HepG2 (cell line): ENCODE results near the gene UBXN1. TPM values are rescaled to one million over a fixed set of nuclear protein-coding genes. Genes with fewer than 3 reads are reported as not detected.
A peak's percentile ranks its signal among the peaks of the same experiment; 100 is the strongest.

Experiments used
- ELF4 ChIP-seq: sonication (generic); formaldehyde crosslinking; IDR thresholded peaks from 2 replicates; pipeline ENCODE4 v1.5.0; 2020; ENCODE audit warnings: missing genetic modification reagents, mild to moderate bottlenecking, moderate library complexity, borderline replicate concordance
- HDAC2 ChIP-seq: sonication (generic); formaldehyde crosslinking; IDR thresholded peaks from 2 replicates; pipeline ENCODE4 v1.4.0; 2020; ENCODE audit warnings: missing genetic modification reagents
- NFKB2 ChIP-seq: sonication (generic); formaldehyde crosslinking; IDR thresholded peaks from 2 replicates; pipeline ENCODE4 v1.4.0; 2020; ENCODE audit warnings: missing genetic modification reagents, borderline replicate concordance
- POLR2A ChIP-seq, 2 experiments: IDR thresholded peaks; 2 replicates each; pipeline ENCODE4 v1.6.1; 2011; ENCODE audit warnings: low read depth in 2 of 2, low read length in 2 of 2, mild to moderate bottlenecking in 1 of 2, moderate library complexity in 1 of 2; ENCODE audit not compliant: insufficient read depth in 1 of 2
- RAD51 ChIP-seq: fragments of 450-650 bp; IDR thresholded peaks from 2 replicates; pipeline ENCODE4 v1.6.1; 2016; ENCODE audit warnings: borderline replicate concordance
- REL ChIP-seq: sonication (generic); formaldehyde crosslinking; conservative IDR thresholded peaks from 2 replicates; pipeline ENCODE4 v1.8.0; 2022; ENCODE audit warnings: mild to moderate bottlenecking, missing genetic modification reagents, moderate library complexity
- RXRB ChIP-seq: IDR thresholded peaks from 2 replicates; pipeline ENCODE4 v1.6.1; 2016; ENCODE audit warnings: borderline replicate concordance, missing genetic modification reagents, missing compliant biosample characterization
- SMARCE1 ChIP-seq: fragments of 450-650 bp; IDR thresholded peaks from 2 replicates; pipeline ENCODE4 v1.6.1; 2017; ENCODE audit warnings: borderline replicate concordance
- ZMAT3 ChIP-seq: sonication (generic); formaldehyde crosslinking; conservative IDR thresholded peaks from 2 replicates; pipeline ENCODE4 v1.7.0; 2021; ENCODE audit warnings: missing genetic modification reagents
- ZNF121 ChIP-seq: sonication (generic); formaldehyde crosslinking; IDR thresholded peaks from 2 replicates; pipeline ENCODE4 v1.5.0; 2020; ENCODE audit warnings: mild to moderate bottlenecking, missing genetic modification reagents
- ZNF138 ChIP-seq: sonication (generic); formaldehyde crosslinking; IDR thresholded peaks from 2 replicates; pipeline ENCODE4 v1.5.0; 2020; ENCODE audit warnings: mild to moderate bottlenecking, low read depth, missing genetic modification reagents
- ZNF207 ChIP-seq: fragments of 450-650 bp; IDR thresholded peaks from 2 replicates; pipeline ENCODE4 v1.6.1; 2016; ENCODE audit warnings: antibody characterized with exemption, borderline replicate concordance
- ZNF441 ChIP-seq: sonication (generic); formaldehyde crosslinking; IDR thresholded peaks from 2 replicates; pipeline ENCODE4 v1.7.0; 2021; ENCODE audit warnings: missing genetic modification reagents, borderline replicate concordance
- ZNF619 ChIP-seq: sonication (generic); formaldehyde crosslinking; IDR thresholded peaks from 2 replicates; pipeline ENCODE4 v1.4.0; 2020; ENCODE audit warnings: mild to moderate bottlenecking, missing genetic modification reagents
- ZSCAN12 ChIP-seq: sonication (generic); formaldehyde crosslinking; IDR thresholded peaks from 2 replicates; pipeline ENCODE4 v1.9.0; 2021; ENCODE audit warnings: mild to moderate bottlenecking, missing genetic modification reagents
- ZZZ3 ChIP-seq: sonication (generic); formaldehyde crosslinking; IDR thresholded peaks from 2 replicates; pipeline ENCODE4 v1.4.0; 2020; ENCODE audit warnings: missing genetic modification reagents, mild to moderate bottlenecking, borderline replicate concordance
- polyA plus RNA-seq, 8 experiments: library from polyadenylated mRNA; depleted of rRNA in 3 of 8; stranded (reverse) in 7 of 8; unstranded in 1 of 8; fragments of >200 nt; fragmentation: Illumina TruSeq in 4 of 8; extraction: Trizol in 4 of 8; gene quantifications; 2 replicates each; pipeline versions ENCODE4 v1.2.1 to v1.2.3, GENCODE V29; 2011 to 2016; ENCODE audit warnings: low read depth in 4 of 8, missing spikeins in 1 of 8, mixed read lengths in 1 of 8; ENCODE audit not compliant: insufficient read depth in 1 of 8
- total RNA-seq, 5 experiments: library from RNA; depleted of rRNA; stranded (reverse); fragments of >200 nt; fragmentation: Illumina TruSeq; extraction: Trizol; gene quantifications; 2 replicates each; pipeline ENCODE4 v1.2.3, GENCODE V29; 2016; ENCODE audit warnings: low read depth in 1 of 5
- TF ChIP-seq, protein P1 (sequence below), 2 experiments: sonication (generic) in 1 of 2; formaldehyde crosslinking in 1 of 2; IDR thresholded peaks; 2 replicates each; pipeline versions ENCODE4 v1.4.0 to v1.6.1; 2018 to 2020; ENCODE audit warnings: missing genetic modification reagents in 2 of 2, borderline replicate concordance in 1 of 2, low read depth in 1 of 2, mild to moderate bottlenecking in 1 of 2, missing biosample characterization in 1 of 2
- TF ChIP-seq, protein P2 (sequence below): sonication (generic); formaldehyde crosslinking; IDR thresholded peaks from 2 replicates; pipeline ENCODE4 v1.5.0; 2020; ENCODE audit warnings: missing genetic modification reagents
- TF ChIP-seq, protein P3 (sequence below): sonication (generic); formaldehyde crosslinking; IDR thresholded peaks from 2 replicates; pipeline ENCODE4 v1.9.0; 2022; ENCODE audit warnings: missing genetic modification reagents, mild to moderate bottlenecking, borderline replicate concordance
- TF ChIP-seq, protein P4 (sequence below): IDR thresholded peaks from 2 replicates; pipeline ENCODE4 v1.6.1; 2012; ENCODE audit warnings: inconsistent platforms
- TF ChIP-seq, protein P5 (sequence below): sonication (generic); formaldehyde crosslinking; IDR thresholded peaks from 2 replicates; pipeline ENCODE4 v1.5.1; 2020; ENCODE audit warnings: missing genetic modification reagents, mild to moderate bottlenecking, borderline replicate concordance
- TF ChIP-seq, protein P6 (sequence below): sonication (generic); formaldehyde crosslinking; IDR thresholded peaks from 2 replicates; pipeline ENCODE4 v1.8.1; 2023; ENCODE audit warnings: mild to moderate bottlenecking, missing genetic modification reagents, borderline replicate concordance

The UBXN1 gene
- total and polyA plus RNA-seq, 2 of the 13 experiments (the other 11 are each of a cell fraction or from before 2014, with no cell fraction given), result 47.5 to 52.4 TPM

DNA sequence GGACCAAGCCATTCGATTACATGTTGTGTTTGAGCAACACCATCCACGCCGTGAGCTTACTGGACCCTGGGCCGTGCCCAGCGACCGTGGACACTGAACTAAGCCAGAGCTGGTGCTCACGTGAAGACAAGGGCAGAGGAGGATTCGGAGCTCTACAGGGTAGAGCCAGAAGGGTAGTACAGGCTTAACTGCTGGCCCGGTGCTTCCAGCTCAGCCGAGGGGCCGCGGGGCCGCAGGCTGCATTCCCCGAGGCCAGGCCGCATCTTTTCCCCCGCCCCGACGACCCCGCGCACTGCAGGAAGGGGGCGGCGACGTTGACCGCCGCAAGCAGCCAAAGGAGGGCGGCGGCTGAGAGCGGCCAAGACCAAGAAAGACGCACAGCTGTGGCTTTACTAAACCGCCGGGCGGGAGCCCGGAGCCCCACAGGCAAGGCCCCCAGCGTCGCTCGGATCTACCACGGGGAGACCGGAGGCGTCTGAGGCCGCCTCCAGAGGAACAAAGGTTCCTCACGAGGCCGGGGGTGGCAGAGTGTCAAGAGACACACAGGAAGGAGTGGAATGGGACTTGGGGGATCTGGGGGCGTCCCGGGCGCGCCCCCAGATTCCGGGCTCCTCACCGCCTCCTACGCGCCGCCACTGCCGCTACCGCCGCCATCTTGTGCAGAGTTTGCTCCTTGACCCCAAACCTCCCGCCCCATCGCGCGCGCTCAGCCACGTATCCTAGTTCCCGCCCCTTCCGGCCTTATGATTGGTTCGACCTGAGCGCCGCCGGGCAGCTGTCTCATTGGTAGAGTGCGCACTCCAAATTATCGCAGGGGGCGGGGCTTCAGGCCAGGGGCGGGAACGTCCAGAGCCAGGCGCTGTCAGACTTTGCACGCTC is 32.7 kb downstream of the UBXN1 start, which contains the start of gene GANAB (continued):
- TF ChIP-seq, protein P1, sequence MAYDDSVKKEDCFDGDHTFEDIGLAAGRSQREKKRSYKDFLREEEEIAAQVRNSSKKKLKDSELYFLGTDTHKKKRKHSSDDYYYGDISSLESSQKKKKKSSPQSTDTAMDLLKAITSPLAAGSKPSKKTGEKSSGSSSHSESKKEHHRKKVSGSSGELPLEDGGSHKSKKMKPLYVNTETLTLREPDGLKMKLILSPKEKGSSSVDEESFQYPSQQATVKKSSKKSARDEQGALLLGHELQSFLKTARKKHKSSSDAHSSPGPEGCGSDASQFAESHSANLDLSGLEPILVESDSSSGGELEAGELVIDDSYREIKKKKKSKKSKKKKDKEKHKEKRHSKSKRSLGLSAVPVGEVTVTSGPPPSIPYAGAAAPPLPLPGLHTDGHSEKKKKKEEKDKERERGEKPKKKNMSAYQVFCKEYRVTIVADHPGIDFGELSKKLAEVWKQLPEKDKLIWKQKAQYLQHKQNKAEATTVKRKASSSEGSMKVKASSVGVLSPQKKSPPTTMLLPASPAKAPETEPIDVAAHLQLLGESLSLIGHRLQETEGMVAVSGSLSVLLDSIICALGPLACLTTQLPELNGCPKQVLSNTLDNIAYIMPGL (CRISPR knock-in tag; IDR thresholded peaks at IDR 0.05; ENCODE audit: borderline replicate concordance in 1 of 2, low read depth in 1 of 2), result peak; percentile 21 to 51; a peak in 1 of 4 replicates
- TF ChIP-seq, protein P2, sequence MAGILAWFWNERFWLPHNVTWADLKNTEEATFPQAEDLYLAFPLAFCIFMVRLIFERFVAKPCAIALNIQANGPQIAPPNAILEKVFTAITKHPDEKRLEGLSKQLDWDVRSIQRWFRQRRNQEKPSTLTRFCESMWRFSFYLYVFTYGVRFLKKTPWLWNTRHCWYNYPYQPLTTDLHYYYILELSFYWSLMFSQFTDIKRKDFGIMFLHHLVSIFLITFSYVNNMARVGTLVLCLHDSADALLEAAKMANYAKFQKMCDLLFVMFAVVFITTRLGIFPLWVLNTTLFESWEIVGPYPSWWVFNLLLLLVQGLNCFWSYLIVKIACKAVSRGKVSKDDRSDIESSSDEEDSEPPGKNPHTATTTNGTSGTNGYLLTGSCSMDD, result no peak
- TF ChIP-seq ELF4 (CRISPR knock-in tag), result no peak
- TF ChIP-seq ZNF619 (CRISPR knock-in tag), result no peak
- TF ChIP-seq ZNF207, result no peak
- no peak for TF ChIP-seq SMARCE1
- peak; percentile 92 to 95 for TF ChIP-seq POLR2A (IDR thresholded peaks at IDR 0.05; ENCODE audit: insufficient read depth in 1 of 2, low read depth in 2 of 2, low read length in 2 of 2)
- TF ChIP-seq ZNF121 (CRISPR knock-in tag), result 0 out of 2 replicates have a peak, but pooled peaks have one; percentile 9
- peak; percentile 55; the same call in 1 of the 2 replicates for TF ChIP-seq ZSCAN12 (CRISPR knock-in tag)
- TF ChIP-seq ZNF441, result peak; percentile 29; the same call in 1 of the 2 replicates
- peak; percentile 17 for TF ChIP-seq RXRB (CRISPR knock-in tag)
- 0 out of 2 replicates have a peak, but pooled peaks have one; percentile 70 for TF ChIP-seq REL
- TF ChIP-seq, protein P3, sequence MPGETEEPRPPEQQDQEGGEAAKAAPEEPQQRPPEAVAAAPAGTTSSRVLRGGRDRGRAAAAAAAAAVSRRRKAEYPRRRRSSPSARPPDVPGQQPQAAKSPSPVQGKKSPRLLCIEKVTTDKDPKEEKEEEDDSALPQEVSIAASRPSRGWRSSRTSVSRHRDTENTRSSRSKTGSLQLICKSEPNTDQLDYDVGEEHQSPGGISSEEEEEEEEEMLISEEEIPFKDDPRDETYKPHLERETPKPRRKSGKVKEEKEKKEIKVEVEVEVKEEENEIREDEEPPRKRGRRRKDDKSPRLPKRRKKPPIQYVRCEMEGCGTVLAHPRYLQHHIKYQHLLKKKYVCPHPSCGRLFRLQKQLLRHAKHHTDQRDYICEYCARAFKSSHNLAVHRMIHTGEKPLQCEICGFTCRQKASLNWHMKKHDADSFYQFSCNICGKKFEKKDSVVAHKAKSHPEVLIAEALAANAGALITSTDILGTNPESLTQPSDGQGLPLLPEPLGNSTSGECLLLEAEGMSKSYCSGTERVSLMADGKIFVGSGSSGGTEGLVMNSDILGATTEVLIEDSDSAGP (CRISPR knock-in tag), result peak; percentile 53; the same call in 1 of the 2 replicates
- no peak for TF ChIP-seq ZNF138 (CRISPR knock-in tag)
- TF ChIP-seq, protein P4, sequence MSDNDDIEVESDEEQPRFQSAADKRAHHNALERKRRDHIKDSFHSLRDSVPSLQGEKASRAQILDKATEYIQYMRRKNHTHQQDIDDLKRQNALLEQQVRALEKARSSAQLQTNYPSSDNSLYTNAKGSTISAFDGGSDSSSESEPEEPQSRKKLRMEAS, result peak; percentile 42
- TF ChIP-seq, protein P5, sequence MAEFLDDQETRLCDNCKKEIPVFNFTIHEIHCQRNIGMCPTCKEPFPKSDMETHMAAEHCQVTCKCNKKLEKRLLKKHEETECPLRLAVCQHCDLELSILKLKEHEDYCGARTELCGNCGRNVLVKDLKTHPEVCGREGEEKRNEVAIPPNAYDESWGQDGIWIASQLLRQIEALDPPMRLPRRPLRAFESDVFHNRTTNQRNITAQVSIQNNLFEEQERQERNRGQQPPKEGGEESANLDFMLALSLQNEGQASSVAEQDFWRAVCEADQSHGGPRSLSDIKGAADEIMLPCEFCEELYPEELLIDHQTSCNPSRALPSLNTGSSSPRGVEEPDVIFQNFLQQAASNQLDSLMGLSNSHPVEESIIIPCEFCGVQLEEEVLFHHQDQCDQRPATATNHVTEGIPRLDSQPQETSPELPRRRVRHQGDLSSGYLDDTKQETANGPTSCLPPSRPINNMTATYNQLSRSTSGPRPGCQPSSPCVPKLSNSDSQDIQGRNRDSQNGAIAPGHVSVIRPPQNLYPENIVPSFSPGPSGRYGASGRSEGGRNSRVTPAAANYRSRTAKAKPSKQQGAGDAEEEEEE (CRISPR knock-in tag), result no peak
- TF ChIP-seq, protein P6, sequence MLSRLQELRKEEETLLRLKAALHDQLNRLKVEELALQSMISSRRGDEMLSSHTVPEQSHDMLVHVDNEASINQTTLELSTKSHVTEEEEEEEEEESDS (CRISPR knock-in tag), result 0 out of 2 replicates have a peak, but pooled peaks have one; percentile 35
- TF ChIP-seq ZMAT3, result peak; percentile 65
- TF ChIP-seq RAD51, result no peak
- TF ChIP-seq ZZZ3 (CRISPR knock-in tag), result no peak; the same call in 1 of the 2 replicates
- TF ChIP-seq NFKB2 (CRISPR knock-in tag), result peak; percentile 21; the same call in 1 of the 2 replicates
- TF ChIP-seq HDAC2 (CRISPR knock-in tag), result 0 out of 2 replicates have a peak, but pooled peaks have one; percentile 33
